ENCODE data around the gene ADAMTS2.

Gene ADAMTS2

GRCh38 chr5:179373961-179374505 lies 28.8 kb upstream of the ADAMTS2 start:
- Histone ChIP-seq H3K9ac (ENCODE audit: low read depth, low read length) (no peak overlapping the region), H3K27me3 (ENCODE audit: insufficient read depth, low read length, poor library complexity) (peaks cover 3% of the 10 kb centered on the region), H3K36me3 (ENCODE audit: insufficient read depth, low read length) (no peaks in the 10 kb centered on the region), H3K79me2 (ENCODE audit: insufficient read depth, low read length) (no peaks in the 10 kb centered on the region), H4K20me1 (ENCODE audit: insufficient read depth, low read length) (no peaks in the 10 kb centered on the region; the same call in none of the 2 replicates), H3K4me3 (ENCODE audit: low read depth in 1 of 2, low read length in 2 of 2) (no peak overlapping the region), H3K4me2 (ENCODE audit: insufficient read depth, low read length) (no peak overlapping the region), H2AFZ (ENCODE audit: low read depth, low read length) (no peak overlapping the region), H3K4me1 (ENCODE audit: insufficient read depth, low read length) (no peaks in the 10 kb centered on the region), H3K9me3 (ENCODE audit: insufficient read depth, low read length, severe bottlenecking) (no peaks in the 10 kb centered on the region), H3K27ac (ENCODE audit: low read length) (no peak overlapping the region)
- no peak for TF ChIP-seq EZH2 (IDR thresholded peaks at IDR 0.05; ENCODE audit: borderline replicate concordance, low read depth, low read length, severe bottlenecking)
- no peak for TF ChIP-seq CTCF (IDR thresholded peaks at IDR 0.05; ENCODE audit: borderline replicate concordance, extremely low read depth, low read length, poor library complexity, severe bottlenecking)
- ATAC-seq (ENCODE audit: insufficient read depth, low read depth) (no peak), DNase-seq (no peak)

- TF ChIP-seq CTCF (IDR thresholded peaks at IDR 0.05; ENCODE audit: borderline replicate concordance, extremely low read depth, low read length, poor library complexity, severe bottlenecking): no peak
- TF ChIP-seq EZH2 (IDR thresholded peaks at IDR 0.05; ENCODE audit: borderline replicate concordance, low read depth, low read length, severe bottlenecking): no peak
- Histone ChIP-seq H3K4me1 (ENCODE audit: insufficient read depth, low read length) (no peaks in the 10 kb centered on the region), H3K36me3 (ENCODE audit: insufficient read depth, low read length) (no peaks in the 10 kb centered on the region), H3K79me2 (ENCODE audit: insufficient read depth, low read length) (no peaks in the 10 kb centered on the region), H3K4me3 (ENCODE audit: low read depth in 1 of 2, low read length in 2 of 2) (no peak overlapping the region), H3K9me3 (ENCODE audit: insufficient read depth, low read length, severe bottlenecking) (no peaks in the 10 kb centered on the region), H3K4me2 (ENCODE audit: insufficient read depth, low read length) (no peak overlapping the region), H4K20me1 (ENCODE audit: insufficient read depth, low read length) (peaks cover 3% of the 10 kb centered on the region), H3K27ac (ENCODE audit: low read length) (no peak overlapping the region), H3K27me3 (ENCODE audit: insufficient read depth, low read length, poor library complexity) (peaks cover 3% of the 10 kb centered on the region), H3K9ac (ENCODE audit: low read depth, low read length) (no peak overlapping the region), H2AFZ (ENCODE audit: low read depth, low read length) (no peak overlapping the region)
- no peak for DNase-seq
- ATAC-seq (ENCODE audit: insufficient read depth, low read depth): no peak
Measured at GRCh38 chr5:179373101-179373934, 28.1 kb upstream of the ADAMTS2 start.

- H3K4me3 ChIP-seq (ENCODE audit: low read depth in 1 of 2, low read length in 2 of 2): no peak overlapping the region
- DNase-seq (no peak), ATAC-seq (ENCODE audit: insufficient read depth, low read depth) (no peak)
- H4K20me1 ChIP-seq (ENCODE audit: insufficient read depth, low read length): peaks cover 3% of the 10 kb centered on the region
- H3K4me2 ChIP-seq (ENCODE audit: insufficient read depth, low read length): no peak overlapping the region
- H3K9me3 ChIP-seq (ENCODE audit: insufficient read depth, low read length, severe bottlenecking): no peaks in the 10 kb centered on the region
- TF ChIP-seq CTCF (IDR thresholded peaks at IDR 0.05; ENCODE audit: borderline replicate concordance, extremely low read depth, low read length, poor library complexity, severe bottlenecking): no peak
- TF ChIP-seq EZH2 (IDR thresholded peaks at IDR 0.05; ENCODE audit: borderline replicate concordance, low read depth, low read length, severe bottlenecking): no peak
- peaks cover 3% of the 10 kb centered on the region for H3K27me3 ChIP-seq (ENCODE audit: insufficient read depth, low read length, poor library complexity)
- H3K27ac ChIP-seq (ENCODE audit: low read length): no peak overlapping the region
- no peak overlapping the region for H3K9ac ChIP-seq (ENCODE audit: low read depth, low read length)
- no peaks in the 10 kb centered on the region for H3K79me2 ChIP-seq (ENCODE audit: insufficient read depth, low read length)
- H2AFZ ChIP-seq (ENCODE audit: low read depth, low read length): no peak overlapping the region
- no peaks in the 10 kb centered on the region for H3K4me1 ChIP-seq (ENCODE audit: insufficient read depth, low read length)
- H3K36me3 ChIP-seq (ENCODE audit: insufficient read depth, low read length): no peaks in the 10 kb centered on the region
Measured at GRCh38 chr5:179371681-179372680, 26.7 kb upstream of the ADAMTS2 start.

All from DND-41 (cell line).